Measurements from ENCODE around the gene ULBP3. TPM values are rescaled to one million over a fixed set of nuclear protein-coding genes. Genes with fewer than 3 reads are reported as not detected.
A peak's percentile ranks its signal among the peaks of the same experiment; 100 is the strongest.
"Not testable (repeated sequence)": the region's sequence is repeated elsewhere in the genome, so short reads cannot be mapped to it uniquely, and the experiment has no call there.

Gene ULBP3
- total RNA-seq, 5 donors from 2014 or later (not counting 1 experiment from before 2014, with no cell fraction given), result 0.35 to 1.3 (median 0.79) TPM

DNA sequence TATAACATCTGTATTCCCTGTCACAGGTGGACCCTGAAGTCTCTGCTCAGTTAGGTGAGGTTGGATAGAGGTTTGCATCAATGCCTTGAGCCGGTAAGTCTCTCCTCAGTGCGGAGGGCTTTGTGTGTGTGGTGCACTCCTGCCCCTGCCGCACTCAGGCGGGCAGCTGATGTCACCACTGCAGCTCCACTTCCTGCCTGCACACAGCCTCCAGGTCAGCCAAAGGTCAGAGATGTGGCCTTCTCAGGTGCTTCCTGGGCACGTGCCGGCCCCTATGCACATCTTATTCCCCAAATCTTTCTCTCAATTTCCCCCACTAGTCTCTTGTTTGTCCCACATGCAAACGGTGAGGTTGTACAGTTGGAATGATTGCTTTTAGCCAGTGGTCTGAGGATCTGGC, 8.9 kb downstream of the ULBP3 start:
- H3K4me3 Mint-ChIP-seq; DNase-seq; H3K27ac ChIP-seq (ENCODE audit: low read length); H3K36me3 Mint-ChIP-seq; H3K4me1 Mint-ChIP-seq; H3K36me3 ChIP-seq (ENCODE audit: control insufficient read depth in 2 of 2, extremely low read depth in 1 of 2, insufficient read depth in 1 of 2, low read length in 1 of 2); CTCF ChIA-PET; H3K9me3 Mint-ChIP-seq; H3K4me3 ChIP-seq (ENCODE audit: control insufficient read depth in 1 of 2, extremely low read depth in 1 of 2, low read length in 1 of 2); H3K9me3 ChIP-seq; H3K27ac Mint-ChIP-seq; H3K4me1 ChIP-seq (ENCODE audit: control insufficient read depth in 1 of 2, extremely low read depth in 1 of 2, insufficient read depth in 2 of 2, low read length in 2 of 2): not testable (repeated sequence)
- peak; percentile 52 to 83 (median 68) for ATAC-seq (replicated peaks in 1 of 4)
- POLR2A ChIA-PET, result interaction anchor here in 1 of 2 donors (0.7 kb wide), 1 partner anchor 208 kb away, joined by 17 read pairs; no protein-coding TSS in a partner anchor
- whole genome bisulfite sequencing (ENCODE audit: insufficient coverage), result 13% methylated on average over 4 of the region's 7 CpGs
- H3K27me3 ChIP-seq (replicated peaks in 1 of 2; ENCODE audit: control insufficient read depth in 2 of 2, extremely low read depth in 1 of 2, insufficient read depth in 2 of 2, low read length in 1 of 2), result peaks cover 0 to 30% of the 10 kb centered on the region in 2 experiments
- H3K27me3 Mint-ChIP-seq, result peaks cover 30 to 42% of the 10 kb centered on the region in 2 donors

DNA sequence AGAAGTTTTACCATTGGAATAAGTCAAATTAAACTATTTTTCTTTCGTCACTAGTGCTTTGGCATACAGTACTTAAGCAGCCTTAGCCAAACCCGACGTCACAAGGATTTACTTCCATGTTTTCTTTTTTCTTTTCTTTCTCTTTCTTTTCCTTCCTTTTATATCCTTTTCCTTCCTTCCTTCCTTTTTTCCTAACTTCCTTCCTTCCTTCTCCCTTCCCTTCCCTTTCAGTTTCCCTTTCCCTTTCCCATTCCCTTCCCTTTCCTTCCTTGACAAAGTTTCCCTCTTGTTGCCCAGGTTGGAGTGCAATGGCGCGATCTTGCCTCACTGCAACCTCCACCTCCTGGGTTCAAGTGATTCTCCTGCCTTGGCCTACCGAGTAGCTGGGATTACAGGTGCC, 9.9 kb downstream of the ULBP3 start:
- H3K27me3 Mint-ChIP-seq, result peaks cover 40 to 52% of the 10 kb centered on the region in 2 donors
- Histone ChIP-seq H3K36me3 (ENCODE audit: control insufficient read depth in 2 of 2, extremely low read depth in 1 of 2, insufficient read depth in 1 of 2, low read length in 1 of 2) (no peaks in the 10 kb centered on the region), H3K27me3 (replicated peaks in 1 of 2; ENCODE audit: control insufficient read depth in 2 of 2, extremely low read depth in 1 of 2, insufficient read depth in 2 of 2, low read length in 1 of 2) (peaks cover 0 to 38% of the 10 kb centered on the region in 2 experiments), H3K4me3 (ENCODE audit: control insufficient read depth in 1 of 2, extremely low read depth in 1 of 2, low read length in 1 of 2) (no peak overlapping the region), H3K4me1 (ENCODE audit: control insufficient read depth in 1 of 2, extremely low read depth in 1 of 2, insufficient read depth in 2 of 2, low read length in 2 of 2) (peaks cover 2 to 7% of the 10 kb centered on the region in 2 experiments), H3K27ac (ENCODE audit: low read length) (no peak overlapping the region), H3K9me3 (no peaks in the 10 kb centered on the region)
- H3K36me3 Mint-ChIP-seq, result no peaks in the 10 kb centered on the region
- no peak overlapping the region for H3K27ac Mint-ChIP-seq
- ChIA-PET CTCF (interaction anchor here in 1 of 2 donors (0.6 kb wide), 1 partner anchor 33 kb away, joined by 8 read pairs; no protein-coding TSS in a partner anchor), POLR2A (no interaction called here)
- ATAC-seq (replicated peaks in 1 of 4), result no peak
- DNase-seq, result no peak
- no peaks in the 10 kb centered on the region for H3K9me3 Mint-ChIP-seq
- 93% methylated on average over 6 of the region's 6 CpGs for WGBS (ENCODE audit: insufficient coverage)
- no peak overlapping the region for H3K4me3 Mint-ChIP-seq
- H3K4me1 Mint-ChIP-seq, result peaks cover 8 to 9% (median 8%) of the 10 kb centered on the region in 3 donors

DNA sequence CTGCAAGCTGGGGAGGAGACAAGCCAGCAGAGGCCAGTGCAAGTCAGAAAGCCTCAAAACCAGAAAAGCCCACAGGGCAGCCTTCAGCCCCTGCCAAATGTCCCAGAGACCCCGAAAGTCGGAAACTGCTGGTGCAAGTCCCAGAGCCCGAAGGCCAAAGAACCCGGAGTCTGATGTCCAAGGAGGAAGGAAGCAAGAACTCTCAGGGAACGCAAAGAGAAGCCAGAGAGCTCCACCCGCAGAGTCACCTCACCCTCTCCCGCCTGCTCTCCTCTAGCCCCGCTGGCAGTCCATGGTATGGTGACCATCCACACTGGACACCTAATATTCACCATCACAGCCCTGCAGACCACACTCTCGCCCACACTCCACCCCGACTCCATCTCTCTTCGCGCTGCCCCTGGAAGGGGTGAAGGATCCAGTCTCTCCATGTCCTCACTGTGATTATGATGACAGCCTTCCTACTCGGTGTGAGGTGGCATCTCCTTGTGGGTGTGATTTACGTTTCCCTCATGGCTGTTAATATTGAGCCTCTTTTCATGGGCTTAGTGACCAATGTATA, 10.6 kb downstream of the ULBP3 start:
- Histone ChIP-seq H3K27ac (ENCODE audit: low read length) (no peak overlapping the region), H3K4me1 (ENCODE audit: control insufficient read depth in 1 of 2, extremely low read depth in 1 of 2, insufficient read depth in 2 of 2, low read length in 2 of 2) (peaks cover 2 to 7% of the 10 kb centered on the region in 2 experiments), H3K36me3 (ENCODE audit: control insufficient read depth in 2 of 2, extremely low read depth in 1 of 2, insufficient read depth in 1 of 2, low read length in 1 of 2) (no peaks in the 10 kb centered on the region), H3K9me3 (no peaks in the 10 kb centered on the region), H3K4me3 (ENCODE audit: control insufficient read depth in 1 of 2, extremely low read depth in 1 of 2, low read length in 1 of 2) (no peak overlapping the region), H3K27me3 (replicated peaks in 1 of 2; ENCODE audit: control insufficient read depth in 2 of 2, extremely low read depth in 1 of 2, insufficient read depth in 2 of 2, low read length in 1 of 2) (peaks cover 0 to 45% of the 10 kb centered on the region in 2 experiments)
- ATAC-seq (replicated peaks in 1 of 4) (no peak), DNase-seq (no peak)
- 85% methylated on average over 6 of the region's 14 CpGs for WGBS (ENCODE audit: insufficient coverage)
- no peaks in the 10 kb centered on the region for H3K36me3 Mint-ChIP-seq
- ChIA-PET POLR2A (no interaction called here), CTCF (interaction anchor here in 1 of 2 donors (0.6 kb wide), 1 partner anchor 34 kb away, joined by 8 read pairs; no protein-coding TSS in a partner anchor)
- no peak overlapping the region for H3K27ac Mint-ChIP-seq
- no peak overlapping the region for H3K4me3 Mint-ChIP-seq
- no peaks in the 10 kb centered on the region for H3K9me3 Mint-ChIP-seq
- peaks cover 45 to 57% of the 10 kb centered on the region in 2 donors for H3K27me3 Mint-ChIP-seq
- H3K4me1 Mint-ChIP-seq, result peaks cover 8 to 9% (median 8%) of the 10 kb centered on the region in 3 donors

DNA sequence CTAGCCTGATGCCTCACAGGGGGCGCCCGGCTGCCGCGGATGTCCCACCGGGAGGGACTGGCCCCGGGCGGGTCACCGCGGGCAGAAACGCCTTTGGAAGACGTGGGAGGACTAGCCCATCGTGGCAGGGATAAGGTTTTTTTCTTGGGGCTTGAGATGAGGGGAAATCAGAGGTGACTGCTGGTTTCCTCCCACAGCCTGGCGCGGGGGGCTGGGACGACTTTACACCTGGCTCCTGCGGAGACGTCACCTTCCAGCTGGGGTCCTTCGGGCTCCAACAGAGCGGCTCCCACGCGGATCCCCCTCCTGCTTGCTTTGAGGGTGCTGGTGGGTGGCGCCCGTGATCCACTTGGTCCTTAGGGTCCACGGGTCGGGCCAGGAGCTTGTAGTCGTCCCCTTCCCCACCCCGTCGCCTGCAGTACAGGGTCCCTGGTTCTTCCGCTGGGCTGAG, 11.4 kb downstream of the ULBP3 start:
- Mint-ChIP-seq H3K36me3 (no peaks in the 10 kb centered on the region), H3K27me3 (peaks cover 51 to 63% of the 10 kb centered on the region in 2 donors), H3K27ac (no peak overlapping the region), H3K9me3 (no peaks in the 10 kb centered on the region), H3K4me1 (peaks cover 8 to 9% (median 8%) of the 10 kb centered on the region in 3 donors), H3K4me3 (no peak overlapping the region)
- WGBS (ENCODE audit: insufficient coverage), result 85% methylated on average over 26 of the region's 29 CpGs
- ChIA-PET CTCF (no interaction called here), POLR2A (no interaction called here)
- peaks cover 2 to 7% of the 10 kb centered on the region in 2 experiments for H3K4me1 ChIP-seq (ENCODE audit: control insufficient read depth in 1 of 2, extremely low read depth in 1 of 2, insufficient read depth in 2 of 2, low read length in 2 of 2)
- H3K27me3 ChIP-seq (replicated peaks in 1 of 2; ENCODE audit: control insufficient read depth in 2 of 2, extremely low read depth in 1 of 2, insufficient read depth in 2 of 2, low read length in 1 of 2), result peaks cover 0 to 53% of the 10 kb centered on the region in 2 experiments
- no peak overlapping the region for H3K27ac ChIP-seq (ENCODE audit: low read length)
- no peak for DNase-seq
- H3K36me3 ChIP-seq (ENCODE audit: control insufficient read depth in 2 of 2, extremely low read depth in 1 of 2, insufficient read depth in 1 of 2, low read length in 1 of 2), result no peaks in the 10 kb centered on the region
- no peak for ATAC-seq (replicated peaks in 1 of 4)
- no peaks in the 10 kb centered on the region for H3K9me3 ChIP-seq
- H3K4me3 ChIP-seq (ENCODE audit: control insufficient read depth in 1 of 2, extremely low read depth in 1 of 2, low read length in 1 of 2), result no peak overlapping the region

DNA sequence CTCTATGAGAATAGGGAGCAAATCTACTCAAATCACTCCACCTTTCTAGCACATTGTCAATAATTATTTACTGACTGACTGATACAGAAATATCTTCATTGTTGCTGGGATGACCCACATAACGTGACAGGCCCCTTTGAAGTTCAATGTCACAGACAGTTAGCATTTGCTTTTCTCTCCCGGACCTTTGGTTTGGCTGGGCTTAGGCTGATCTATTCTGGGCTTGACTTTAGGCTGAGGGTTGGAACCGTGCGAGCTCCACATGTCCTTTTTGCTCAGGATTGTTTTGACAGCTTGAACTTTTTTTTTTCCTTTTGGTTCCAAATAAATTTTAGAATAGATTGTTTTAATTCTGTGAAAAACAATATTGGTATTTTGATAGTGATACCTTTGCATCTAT, 12.0 kb downstream of the ULBP3 start:
- peaks cover 57 to 69% of the 10 kb centered on the region in 2 donors for H3K27me3 Mint-ChIP-seq
- Histone ChIP-seq H3K9me3 (no peaks in the 10 kb centered on the region), H3K4me1 (ENCODE audit: control insufficient read depth in 1 of 2, extremely low read depth in 1 of 2, insufficient read depth in 2 of 2, low read length in 2 of 2) (peaks cover 2 to 7% of the 10 kb centered on the region in 2 experiments), H3K27me3 (replicated peaks in 1 of 2; ENCODE audit: control insufficient read depth in 2 of 2, extremely low read depth in 1 of 2, insufficient read depth in 2 of 2, low read length in 1 of 2) (peaks cover 0 to 58% of the 10 kb centered on the region in 2 experiments), H3K27ac (ENCODE audit: low read length) (no peak overlapping the region), H3K36me3 (ENCODE audit: control insufficient read depth in 2 of 2, extremely low read depth in 1 of 2, insufficient read depth in 1 of 2, low read length in 1 of 2) (no peaks in the 10 kb centered on the region), H3K4me3 (ENCODE audit: control insufficient read depth in 1 of 2, extremely low read depth in 1 of 2, low read length in 1 of 2) (no peak overlapping the region)
- no peaks in the 10 kb centered on the region for H3K9me3 Mint-ChIP-seq
- 60% methylated on average over 1 of the region's 4 CpGs for WGBS (ENCODE audit: insufficient coverage)
- no peaks in the 10 kb centered on the region for H3K36me3 Mint-ChIP-seq
- peaks cover 8 to 9% (median 8%) of the 10 kb centered on the region in 3 donors for H3K4me1 Mint-ChIP-seq
- H3K4me3 Mint-ChIP-seq, result no peak overlapping the region
- no peak overlapping the region for H3K27ac Mint-ChIP-seq
- ChIA-PET CTCF (no interaction called here), POLR2A (no interaction called here)
- ATAC-seq (replicated peaks in 1 of 4) (no peak), DNase-seq (no peak)

DNA sequence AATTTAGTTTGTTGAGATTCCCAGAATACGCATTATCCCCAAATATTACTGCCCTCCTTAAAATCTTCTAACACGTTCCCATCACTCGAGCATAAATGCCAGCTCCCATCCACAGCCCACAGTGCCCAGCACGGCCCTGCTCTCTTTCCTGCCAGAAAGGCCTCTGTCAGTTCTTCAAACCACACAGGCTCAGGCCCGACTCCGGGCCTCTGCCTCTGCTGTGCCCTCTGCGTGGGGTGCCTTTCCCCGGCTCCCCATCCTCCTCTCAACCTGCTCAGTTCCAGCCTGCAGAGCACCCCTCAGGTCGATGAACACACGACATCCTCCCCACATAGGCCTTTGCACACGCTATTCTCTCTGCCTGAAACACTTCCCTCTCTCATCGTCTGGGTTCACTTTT, 12.8 kb downstream of the ULBP3 start:
- Histone ChIP-seq H3K27me3 (replicated peaks in 1 of 2; ENCODE audit: control insufficient read depth in 2 of 2, extremely low read depth in 1 of 2, insufficient read depth in 2 of 2, low read length in 1 of 2) (peaks cover 0 to 61% of the 10 kb centered on the region in 2 experiments), H3K9me3 (no peaks in the 10 kb centered on the region), H3K4me3 (ENCODE audit: control insufficient read depth in 1 of 2, extremely low read depth in 1 of 2, low read length in 1 of 2) (no peak overlapping the region), H3K27ac (ENCODE audit: low read length) (no peak overlapping the region), H3K4me1 (ENCODE audit: control insufficient read depth in 1 of 2, extremely low read depth in 1 of 2, insufficient read depth in 2 of 2, low read length in 2 of 2) (peaks cover 2 to 7% of the 10 kb centered on the region in 2 experiments), H3K36me3 (ENCODE audit: control insufficient read depth in 2 of 2, extremely low read depth in 1 of 2, insufficient read depth in 1 of 2, low read length in 1 of 2) (no peaks in the 10 kb centered on the region)
- ChIA-PET CTCF (no interaction called here), POLR2A (no interaction called here)
- DNase-seq (no peak), ATAC-seq (replicated peaks in 1 of 4) (no peak)
- Mint-ChIP-seq H3K27ac (no peak overlapping the region), H3K36me3 (no peaks in the 10 kb centered on the region), H3K4me3 (no peak overlapping the region), H3K27me3 (peaks cover 61 to 75% of the 10 kb centered on the region in 2 donors), H3K4me1 (peaks cover 8 to 9% (median 8%) of the 10 kb centered on the region in 3 donors), H3K9me3 (no peaks in the 10 kb centered on the region)
- WGBS (ENCODE audit: insufficient coverage), result 80% methylated on average over 11 of the region's 12 CpGs
